NCI-H1092 treated with DMSO at 0.1 percent for 48 hours (cell line): ENCODE measurements around the gene UGCG.
"Not testable (repeated sequence)": the region's sequence is repeated elsewhere in the genome, so short reads cannot be mapped to it uniquely, and the experiment has no call there.

Experiments
- DNase-seq: peaks from one replicate; lab custom pipeline; 2025; lab: John Stamatoyannopoulos, UW

Gene UGCG

GRCh38 chr9:111895996-111896941 is at the start of gene UGCG:
UGCG (plus strand) TSS chr9:111896814; CDS start chr9:111897216, 402 bp downstream.
- peak; percentile 93 for DNase-seq

- no peak for DNase-seq
Measured at GRCh38 chr9:111851553-111851952, 45.1 kb upstream of the UGCG start.

GRCh38 chr9:111852291-111852690 is 44.3 kb upstream of the UGCG start:
- no peak for DNase-seq

GRCh38 chr9:111853450-111853827 is 43.2 kb upstream of the UGCG start:
- no peak for DNase-seq

- DNase-seq, result no peak
Measured at GRCh38 chr9:111854799-111855198, 41.8 kb upstream of the UGCG start.

- no peak for DNase-seq
Measured at GRCh38 chr9:111857555-111858211, 38.9 kb upstream of the UGCG start.

- DNase-seq, result no peak
Measured at GRCh38 chr9:111860443-111860842, 36.2 kb upstream of the UGCG start.

- DNase-seq, result no peak
Measured at GRCh38 chr9:111863636-111864035, 33.0 kb upstream of the UGCG start.

GRCh38 chr9:111866976-111867375 is 29.6 kb upstream of the UGCG start:
- DNase-seq, result no peak

GRCh38 chr9:111868475-111868874 is 28.1 kb upstream of the UGCG start:
- DNase-seq, result no peak

- no peak for DNase-seq
Measured at GRCh38 chr9:111870774-111871498, 25.7 kb upstream of the UGCG start.

GRCh38 chr9:111871499-111871855 is 25.1 kb upstream of the UGCG start:
- no peak for DNase-seq

- DNase-seq, result no peak
Measured at GRCh38 chr9:111872886-111873285, 23.7 kb upstream of the UGCG start.

- no peak for DNase-seq
Measured at GRCh38 chr9:111873901-111874300, 22.7 kb upstream of the UGCG start.

- no peak for DNase-seq
Measured at GRCh38 chr9:111874500-111874899, 22.1 kb upstream of the UGCG start.

- not testable (repeated sequence) for DNase-seq
Measured at GRCh38 chr9:111875291-111875690, 21.3 kb upstream of the UGCG start.

- not testable (repeated sequence) for DNase-seq
Measured at GRCh38 chr9:111875691-111876090, 20.9 kb upstream of the UGCG start.

- no peak for DNase-seq
Measured at GRCh38 chr9:111876179-111876578, 20.4 kb upstream of the UGCG start.

- no peak for DNase-seq
Measured at GRCh38 chr9:111877420-111877819, 19.2 kb upstream of the UGCG start.

GRCh38 chr9:111878946-111879345 is 17.7 kb upstream of the UGCG start:
- no peak for DNase-seq

GRCh38 chr9:111886983-111887718 is 9.5 kb upstream of the UGCG start:
- no peak for DNase-seq

- no peak for DNase-seq
Measured at GRCh38 chr9:111890334-111890733, 6.3 kb upstream of the UGCG start.
